PC-3 (cell line): ENCODE results near the gene VEGFB. TPM values are rescaled to one million over a fixed set of nuclear protein-coding genes. Genes with fewer than 3 reads are reported as not detected.

Source experiments
- ATAC-seq: fragments of 200-7000 bp; cut with Tn5 transposase; 2 replicates; pipeline ENCODE4 v1.9.1; 2020; ENCODE audit warnings: mild to moderate bottlenecking, moderate library complexity
- BruUV-seq: library from RNA; stranded (reverse); fragments of 400-500 nt; replicated peaks from 2 replicates; lab custom pipeline; 2021; lab: Mats Ljungman, UMichigan
- CTCF ChIA-PET: fragments of 300-600 bp; sonication (Branson Sonifier 250); formaldehyde crosslinking; loops from one replicate; lab custom pipeline; 2022; ENCODE audit warnings: antibody characterized with exemption; lab: Charles Lee
- POLR2A ChIA-PET: fragments of 300-600 bp; sonication (Branson Sonifier 250); formaldehyde crosslinking; loops from one replicate; lab custom pipeline; 2022; ENCODE audit warnings: antibody characterized with exemption; ENCODE audit not compliant: unreplicated experiment; lab: Charles Lee
- DNase-seq: peaks from one replicate; pipeline ENCODE4 v3.0.0-alpha.2; 2015
- H2AFZ ChIP-seq: fragments of 300-600 bp; sonication (generic); 2 replicates; pipeline ENCODE4 v1.6.0; 2016; ENCODE audit warnings: antibody characterized with exemption, low read length
- H3F3A ChIP-seq: fragments of 300-600 bp; sonication (generic); one replicate; pipeline ENCODE4 v1.6.0; 2017; ENCODE audit warnings: antibody characterized with exemption, low read length, control low read depth, mild to moderate bottlenecking; ENCODE audit not compliant: unreplicated experiment
- H3K27ac ChIP-seq: fragments of 300-600 bp; sonication (generic); 2 replicates; pipeline ENCODE4 v1.5.1; 2016; ENCODE audit warnings: mild to moderate bottlenecking, low read length
- H3K27me3 ChIP-seq: fragments of 300-600 bp; sonication (generic); 2 replicates; pipeline ENCODE4 v1.6.1; 2016; ENCODE audit warnings: low read length, mixed read lengths
- H3K36me3 ChIP-seq: fragments of 300-600 bp; sonication (generic); 2 replicates; pipeline ENCODE4 v1.6.1; 2016; ENCODE audit warnings: low read depth, mixed run types, low read length, mixed read lengths
- H3K4me1 ChIP-seq: fragments of 300-600 bp; sonication (generic); 2 replicates; pipeline ENCODE4 v1.5.1; 2016; ENCODE audit warnings: low read length; ENCODE audit not compliant: insufficient read depth
- H3K4me2 ChIP-seq: fragments of 300-600 bp; sonication (generic); 2 replicates; pipeline ENCODE4 v1.6.0; 2016; ENCODE audit warnings: low read length
- H3K4me3 ChIP-seq: fragments of 300-600 bp; sonication (generic); 2 replicates; pipeline ENCODE4 v1.5.1; 2016; ENCODE audit warnings: mild to moderate bottlenecking, low read length, mixed read lengths
- H3K79me2 ChIP-seq: fragments of 300-600 bp; sonication (generic); 2 replicates; pipeline ENCODE4 v1.6.1; 2017; ENCODE audit warnings: low read length, mixed read lengths
- H3K9ac ChIP-seq: fragments of 300-600 bp; sonication (generic); 2 replicates; pipeline ENCODE4 v1.6.0; 2016; ENCODE audit warnings: mild to moderate bottlenecking, low read length
- H3K9me2 ChIP-seq: fragments of 300-600 bp; sonication (generic); replicated peaks from 2 replicates; pipeline ENCODE4 v1.6.1; 2016; ENCODE audit warnings: mixed run types, low read length, mixed read lengths
- H3K9me3 ChIP-seq: fragments of 300-600 bp; sonication (generic); 2 replicates; pipeline ENCODE4 v1.6.1; 2016; ENCODE audit warnings: low read length, mixed read lengths
- H4K20me1 ChIP-seq: fragments of 300-600 bp; sonication (generic); 2 replicates; pipeline ENCODE4 v1.6.1; 2016; ENCODE audit warnings: low read length, mixed read lengths
- CTCF ChIP-seq: fragments of 300-600 bp; sonication (generic); conservative IDR thresholded peaks from 2 replicates; pipeline ENCODE4 v1.5.1; 2017; ENCODE audit warnings: antibody characterized with exemption, low read depth, mild to moderate bottlenecking, low read length
- EZH2 ChIP-seq: fragments of 300-600 bp; sonication (generic); IDR thresholded peaks from one replicate; pipeline ENCODE4 v1.6.1; 2017; ENCODE audit warnings: antibody characterized with exemption, mild to moderate bottlenecking, low read length; ENCODE audit not compliant: unreplicated experiment
- EZH2phosphoT487 ChIP-seq: fragments of 300-600 bp; sonication (generic); IDR thresholded peaks from 2 replicates; pipeline ENCODE4 v1.6.1; 2018; ENCODE audit warnings: mild to moderate bottlenecking, antibody characterized with exemption, low read length, borderline replicate concordance
- intact Hi-C: fragments of 100-400 bp; cut with micrococcal nuclease; formaldehyde crosslinking; loops from 2 replicates; pipeline ENCODE4 v1.9.0; 2023
- total RNA-seq: library from RNA; depleted of rRNA; stranded (reverse); fragments of >200 nt; gene quantifications from 2 replicates; pipeline ENCODE4 v1.2.3, GENCODE V29; 2014

Gene VEGFB
- total RNA-seq, 1 experiment from 2014 or later = 39.4 TPM

- Histone ChIP-seq H3K4me3 (peak overlapping the region; percentile 73), H3K9me2 (no peaks in the 10 kb centered on the region), H3K36me3 (no peaks in the 10 kb centered on the region), H2AFZ (peak overlapping the region; percentile 88), H3K79me2 (peaks cover 28% of the 10 kb centered on the region), H3K27me3 (peaks cover 5% of the 10 kb centered on the region; the same call in 1 of the 2 replicates), H3K4me2 (peak overlapping the region; percentile 90), H3F3A (no peaks in the 10 kb centered on the region), H3K27ac (no peak overlapping the region), H3K9ac (peak overlapping the region; percentile 75), H4K20me1 (no peaks in the 10 kb centered on the region), H3K4me1 (peaks cover 18% of the 10 kb centered on the region), H3K9me3 (no peaks in the 10 kb centered on the region)
- intact Hi-C loops = loop anchor here (2.0 kb wide), 2 partner anchors 15 kb away; partner anchors contain the start of gene CATSPERZ
- DNase-seq (peak; percentile 55), ATAC-seq (peak; percentile 22)
- BruUV-seq = TSS peak; percentile 15
- TF ChIP-seq EZH2 = no peak
- TF ChIP-seq EZH2phosphoT487 = no peak
- TF ChIP-seq CTCF = peak; percentile 66
- ChIA-PET POLR2A (interaction anchor here (0.5 kb wide), 1 partner anchor 112 kb away, joined by 4 read pairs; no protein-coding TSS in a partner anchor), CTCF (interaction anchor here (1.0 kb wide), 1 partner anchor 34 kb away, joined by 3 read pairs; no protein-coding TSS in a partner anchor)
Observed at GRCh38 chr11:64285885-64286800, 51.8 kb downstream of the VEGFB start.

DNA sequence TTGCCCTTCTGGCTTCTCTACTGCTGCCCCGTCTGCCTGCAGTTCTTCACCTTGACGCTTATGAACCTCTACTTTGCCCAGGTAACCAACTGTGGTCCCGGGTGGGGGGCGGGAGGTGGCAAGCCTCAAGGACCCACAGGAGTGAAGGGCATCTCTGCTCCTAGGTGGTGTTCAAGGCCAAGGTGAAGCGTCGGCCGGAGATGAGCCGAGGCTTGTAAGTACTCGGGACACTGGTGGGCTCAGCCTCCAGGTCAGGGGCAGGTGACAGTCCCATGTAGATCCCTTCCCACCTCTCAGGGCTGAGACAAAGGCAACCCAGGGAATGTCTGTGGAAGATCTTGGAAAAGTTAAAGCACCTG, 52.4 kb downstream of the VEGFB start:
- no peak overlapping the region for H3K27ac ChIP-seq
- no peaks in the 10 kb centered on the region for H3K36me3 ChIP-seq
- no peak for TF ChIP-seq EZH2phosphoT487
- TF ChIP-seq EZH2 = no peak
- no peak for TF ChIP-seq CTCF
- no peak overlapping the region for H3K9ac ChIP-seq
- intact Hi-C loops = no loop called here
- ChIA-PET POLR2A (interaction anchor here (0.5 kb wide), 1 partner anchor 113 kb away, joined by 4 read pairs; no protein-coding TSS in a partner anchor), CTCF (no interaction called here)
- peak overlapping the region; percentile 90 for H3K4me2 ChIP-seq
- H3K9me2 ChIP-seq = no peaks in the 10 kb centered on the region
- ATAC-seq (no peak), DNase-seq (no peak)
- peaks cover 28% of the 10 kb centered on the region for H3K79me2 ChIP-seq
- BruUV-seq = no TSS peak
- H4K20me1 ChIP-seq = no peaks in the 10 kb centered on the region
- H3K9me3 ChIP-seq = no peaks in the 10 kb centered on the region
- no peak overlapping the region for H2AFZ ChIP-seq
- H3F3A ChIP-seq = no peaks in the 10 kb centered on the region
- H3K4me1 ChIP-seq = peaks cover 18% of the 10 kb centered on the region
- peaks cover 10% of the 10 kb centered on the region for H3K27me3 ChIP-seq
- H3K4me3 ChIP-seq = peak overlapping the region; percentile 73; the same call in 1 of the 2 replicates
